Endothelial cell of umbilical vein (primary cell): Measurements from ENCODE around the gene FOXRED2. TPM values are rescaled to one million over a fixed set of nuclear protein-coding genes. Genes with fewer than 3 reads are reported as not detected.

Experiments
- BruUV-seq: library from RNA; stranded (reverse); fragments of 400-500 nt; replicated peaks from 2 replicates; lab custom pipeline; 2021; lab: Mats Ljungman, UMichigan
- CTCF ChIA-PET: fragments of 300-600, 350-600 bp; sonication (Branson Sonifier 250); formaldehyde crosslinking; loops from one replicate; lab custom pipeline; 2021; ENCODE audit warnings: antibody characterized with exemption, inconsistent platforms; lab: Charles Lee
- POLR2A ChIA-PET: fragments of 300-600, 350-600 bp; sonication (Branson Sonifier 250); formaldehyde crosslinking; loops from one replicate; lab custom pipeline; 2021; ENCODE audit warnings: antibody characterized with exemption, inconsistent platforms; lab: Charles Lee
- DNase-seq: peaks from one replicate; pipeline ENCODE4 v3.0.0-alpha.2; 2011; ENCODE audit warnings: low read depth, low spot score
- FAIRE-seq: peaks from 2 replicates; lab custom pipeline; 2011; peaks lifted over from hg19 to GRCh38; lab: Jason Lieb, UNC
- H2AFZ ChIP-seq: 2 replicates; pipeline ENCODE4 v1.6.0; 2012; ENCODE audit warnings: low read depth, low read length, control low read depth, inconsistent platforms
- H3K27ac ChIP-seq: 2 replicates; pipeline ENCODE4 v1.5.1; 2011; ENCODE audit warnings: low read depth, mild to moderate bottlenecking, control low read depth, low read length, moderate library complexity; ENCODE audit not compliant: insufficient read depth
- H3K27me3 ChIP-seq, 2 experiments: 2 replicates each; pipeline versions ENCODE4 v1.6.0 to v1.6.1; 2011; ENCODE audit warnings: low read length in 2 of 2, mixed read lengths in 1 of 2; ENCODE audit not compliant: control insufficient read depth in 2 of 2, insufficient read depth in 2 of 2
- H3K36me3 ChIP-seq, 2 experiments: 2 replicates in 1 of 2; 3 replicates in 1 of 2; pipeline ENCODE4 v1.5.1; 2011; ENCODE audit warnings: low read length in 2 of 2, mild to moderate bottlenecking in 1 of 2, moderate library complexity in 1 of 2; ENCODE audit not compliant: control insufficient read depth in 2 of 2, insufficient read depth in 2 of 2; ENCODE audit errors: extremely low read depth in 1 of 2
- H3K4me1 ChIP-seq: 3 replicates; pipeline ENCODE4 v1.5.1; 2011; ENCODE audit warnings: mild to moderate bottlenecking, low read length; ENCODE audit not compliant: control insufficient read depth, insufficient read depth; ENCODE audit errors: extremely low read depth
- H3K4me2 ChIP-seq: 2 replicates; pipeline ENCODE4 v1.6.1; 2011; ENCODE audit warnings: low read length, control low read depth, mixed read lengths; ENCODE audit not compliant: insufficient read depth
- H3K4me3 ChIP-seq, 3 experiments: fragments of 200-600 bp in 1 of 3; sonication (generic), shearing (Covaris generic) in 1 of 3; replicated peaks in 1 of 3; 2 replicates each; pipeline ENCODE4 v1.5.1; 2011 to 2016; ENCODE audit warnings: control low read depth in 3 of 3, low read length in 3 of 3, mild to moderate bottlenecking in 2 of 3, inconsistent platforms in 1 of 3, low read depth in 1 of 3, moderate library complexity in 1 of 3; ENCODE audit not compliant: insufficient read depth in 1 of 3
- H3K79me2 ChIP-seq: 2 replicates; pipeline ENCODE4 v1.6.0; 2012; ENCODE audit warnings: low read length, inconsistent platforms; ENCODE audit not compliant: control insufficient read depth, insufficient read depth
- H3K9ac ChIP-seq: replicated peaks from 2 replicates; pipeline ENCODE3; 2011; ENCODE audit warnings: low read length, control low read depth; ENCODE audit not compliant: insufficient read depth; ENCODE audit errors: extremely low read depth
- H3K9me1 ChIP-seq: replicated peaks from 3 replicates; pipeline ENCODE4 v1.6.0; 2011; ENCODE audit warnings: mild to moderate bottlenecking, low read length; ENCODE audit not compliant: control insufficient read depth, insufficient read depth; ENCODE audit errors: extremely low read depth
- H3K9me3 ChIP-seq: replicated peaks from 2 replicates; pipeline ENCODE4 v1.5.1; 2012; ENCODE audit warnings: low read length, inconsistent platforms; ENCODE audit not compliant: control insufficient read depth, insufficient read depth
- H4K20me1 ChIP-seq: replicated peaks from 2 replicates; pipeline ENCODE3; 2011; ENCODE audit warnings: mild to moderate bottlenecking, low read length; ENCODE audit not compliant: control insufficient read depth, insufficient read depth; ENCODE audit errors: extremely low read depth
- FOS ChIP-seq: IDR thresholded peaks from 2 replicates; pipeline ENCODE4 v1.6.1; 2011; ENCODE audit warnings: mild to moderate bottlenecking, low read length, moderate library complexity, borderline replicate concordance; ENCODE audit not compliant: insufficient read depth
- JUN ChIP-seq: IDR thresholded peaks from 2 replicates; pipeline ENCODE4 v1.6.1; 2011; ENCODE audit warnings: borderline replicate concordance, low read depth; ENCODE audit not compliant: insufficient read length, insufficient read depth
- MYC ChIP-seq: IDR thresholded peaks from one replicate; pipeline ENCODE4 v1.6.1; 2011; ENCODE audit warnings: mild to moderate bottlenecking, low read depth, low read length
- POLR2A ChIP-seq: IDR thresholded peaks from 2 replicates; pipeline ENCODE4 v1.6.1; 2012; ENCODE audit warnings: low read depth, mild to moderate bottlenecking, control low read depth, low read length
- POLR2AphosphoS5 ChIP-seq: IDR thresholded peaks from 2 replicates; pipeline ENCODE4 v1.6.1; 2012; ENCODE audit warnings: low read depth, mild to moderate bottlenecking, control low read depth, low read length, moderate library complexity; ENCODE audit not compliant: insufficient read depth
- dilution Hi-C: fragments of 300-500 bp; cut with MboI; formaldehyde crosslinking; loops from one replicate; pipeline ENCODE4 v1.15.0; 2019; ENCODE audit warnings: low sequenced_read_pairs; ENCODE audit not compliant: extremely low pct_ligation_motif_present
- intact Hi-C: fragments of 100-400 bp; cut with micrococcal nuclease; formaldehyde crosslinking; loops from one replicate; pipeline ENCODE4 v1.10.0; 2022
- polyA plus RNA-seq, 4 experiments: library from polyadenylated mRNA; depleted of rRNA in 3 of 4; stranded (reverse) in 3 of 4; unstranded in 1 of 4; fragments of >200 nt; gene quantifications; 2 replicates each; pipeline versions ENCODE4 v1.2.1 to v1.2.3, GENCODE V29; 2011 to 2012; ENCODE audit warnings: missing spikeins in 1 of 4
- total RNA-seq: library from RNA; stranded (reverse); gene quantifications from 2 replicates; pipeline ENCODE4 v1.2.3, GENCODE V29; 2021

The FOXRED2 gene
- total and polyA plus RNA-seq, 2 donors (not counting 3 experiments of a cell fraction or from before 2014, with no cell fraction given): 8.4 to 20.4 TPM

DNA sequence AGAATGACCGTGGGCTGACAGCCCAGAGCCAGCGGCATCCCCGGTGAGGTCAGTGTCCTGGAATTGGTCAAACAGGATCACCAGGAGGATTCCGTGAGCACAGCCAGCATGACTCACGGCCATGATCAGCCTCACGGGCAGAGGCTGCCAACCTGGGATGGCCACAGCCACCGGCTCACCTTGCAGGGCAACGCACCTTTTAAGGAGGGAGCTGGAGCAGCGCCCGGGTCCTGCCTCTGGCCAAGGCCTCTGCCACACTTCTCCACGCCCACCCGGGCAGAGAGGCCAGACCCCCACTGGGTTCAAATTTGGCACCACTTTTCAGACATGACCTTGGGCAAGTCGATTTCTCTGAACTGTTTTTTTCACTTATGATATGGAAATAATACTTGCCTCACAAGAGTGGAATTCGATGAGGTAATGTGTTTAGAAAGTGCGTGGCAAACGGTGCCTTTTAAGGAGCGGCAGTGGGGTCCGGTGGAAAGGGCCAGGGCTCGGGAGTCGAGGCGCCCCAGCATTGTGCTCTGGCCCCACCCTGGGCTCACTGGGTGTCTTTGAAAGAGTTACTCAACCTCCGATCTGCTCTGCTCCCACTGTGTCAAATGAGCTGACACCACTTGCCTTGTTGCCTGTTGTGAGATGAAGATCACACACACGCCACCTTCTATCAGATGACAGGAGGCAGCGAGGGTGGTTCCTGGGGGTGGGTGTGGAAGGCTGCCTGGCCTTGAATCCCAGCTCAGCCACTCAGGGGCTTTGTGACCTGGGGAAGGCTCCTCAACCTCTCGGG is 41.4 kb downstream of the FOXRED2 start:
- H3K27me3 ChIP-seq: no peaks in the 10 kb centered on the region
- peak overlapping the region; percentile 57 for H3K9ac ChIP-seq
- H3K4me1 ChIP-seq: peaks cover 69% of the 10 kb centered on the region
- H4K20me1 ChIP-seq: no peaks in the 10 kb centered on the region
- peak overlapping the region; percentile 91 for H3K27ac ChIP-seq
- BruUV-seq: no TSS peak
- H2AFZ ChIP-seq: no peak overlapping the region
- H3K79me2 ChIP-seq: peaks cover 5% of the 10 kb centered on the region
- H3K4me3 ChIP-seq: no peak overlapping the region
- ChIA-PET CTCF (interaction anchor here (0.5 to 3.4 kb wide), 2 partner anchors 77 to 81 kb away, joined by 5 to 10 read pairs; partner anchors contain the start of gene MYH9), POLR2A (interaction anchor here (1.0 to 1.7 kb wide), 5 partner anchors 14 to 134 kb away, joined by 4 to 11 read pairs (median 5); partner anchors contain the start of gene MYH9)
- no peaks in the 10 kb centered on the region for H3K9me1 ChIP-seq
- DNase-seq: peak; percentile 91
- dilution Hi-C loops: no loop called here
- peak; percentile 89 for FAIRE-seq
- TF ChIP-seq FOS: peak; percentile 41
- TF ChIP-seq POLR2A: no peak
- peak; percentile 85 for TF ChIP-seq JUN
- H3K9me3 ChIP-seq: no peaks in the 10 kb centered on the region
- H3K36me3 ChIP-seq: no peaks in the 10 kb centered on the region
- intact Hi-C loops: loop anchor here (1.0 to 5.0 kb wide), 5 partner anchors 10 to 136 kb away; no protein-coding TSS in a partner anchor
- H3K4me2 ChIP-seq: no peak overlapping the region

DNA sequence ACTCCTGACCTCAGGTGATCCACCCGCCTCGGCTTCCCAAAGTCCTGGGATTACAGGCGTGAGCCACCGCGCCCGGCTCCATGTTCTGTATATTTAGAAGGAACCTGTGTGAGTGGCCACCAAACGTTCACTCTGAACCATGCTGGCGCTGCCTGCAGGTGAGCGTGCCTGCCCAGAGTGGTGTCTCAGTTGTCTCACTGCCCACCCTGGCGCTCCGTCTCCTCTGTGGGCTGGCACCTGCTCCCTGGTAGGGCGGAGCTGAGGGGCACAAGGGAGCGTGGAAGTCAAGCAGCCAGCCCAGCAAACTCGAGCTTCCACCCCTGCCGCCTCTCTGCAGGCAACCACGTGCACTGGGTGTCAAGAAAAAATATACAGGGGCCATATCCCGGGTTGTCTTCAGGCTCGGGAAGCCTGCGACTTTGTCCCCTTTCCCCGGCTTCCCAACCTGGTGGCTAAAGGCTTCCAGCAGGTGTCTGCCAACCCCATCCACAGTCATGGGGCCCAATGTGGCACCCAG is 42.1 kb downstream of the FOXRED2 start:
- CTCF ChIA-PET: interaction anchor here (0.8 to 1.2 kb wide), 2 partner anchors 69 to 77 kb away, joined by 4 read pairs; partner anchors contain the start of gene MYH9

More for the DNA sequence above, 42.1 kb downstream of the FOXRED2 start:
- FAIRE-seq (no peak), DNase-seq (no peak)
- Histone ChIP-seq H4K20me1 (no peaks in the 10 kb centered on the region), H3K9ac (peak overlapping the region; percentile 57), H3K4me3 (no peak overlapping the region), H3K9me3 (no peaks in the 10 kb centered on the region), H2AFZ (no peak overlapping the region), H3K36me3 (no peaks in the 10 kb centered on the region), H3K79me2 (peaks cover 3% of the 10 kb centered on the region), H3K9me1 (no peaks in the 10 kb centered on the region), H3K27me3 (no peaks in the 10 kb centered on the region), H3K27ac (peak overlapping the region; percentile 91), H3K4me2 (no peak overlapping the region), H3K4me1 (peaks cover 65% of the 10 kb centered on the region)
- POLR2A ChIA-PET: interaction anchor here (1.2 to 1.4 kb wide), 4 partner anchors 66 to 134 kb away, joined by 4 to 10 read pairs (median 6); partner anchors contain the start of gene MYH9
- dilution Hi-C loops: no loop called here
- BruUV-seq: TSS peak; percentile 42
- TF ChIP-seq MYC: no peak
- no peak for TF ChIP-seq POLR2AphosphoS5
- no peak for TF ChIP-seq FOS
- no peak for TF ChIP-seq POLR2A
- intact Hi-C loops: loop anchor here (1.0 to 5.0 kb wide), 5 partner anchors 9 to 135 kb away; no protein-coding TSS in a partner anchor
